HCT116 (cell line): ENCODE measurements around the gene PTPN1.

Experiments
- CEBPB ChIP-seq: IDR thresholded peaks from 2 replicates; pipeline ENCODE4 v1.6.1; 2012; ENCODE audit warnings: low read depth
- EZH2 ChIP-seq: fragments of 200-600 bp; sonication (generic); IDR thresholded peaks from 2 replicates; pipeline ENCODE4 v1.6.1; 2017; ENCODE audit warnings: antibody characterized with exemption, mixed run types
- FOSL1 ChIP-seq: IDR thresholded peaks from 2 replicates; pipeline ENCODE4 v1.6.1; 2012; ENCODE audit warnings: low read depth
- YY1 ChIP-seq: IDR thresholded peaks from 2 replicates; pipeline ENCODE4 v1.6.1; 2011; ENCODE audit warnings: low read length, low read depth, moderate library complexity, mild to moderate bottlenecking; ENCODE audit not compliant: insufficient replicate concordance; ENCODE audit errors: extremely low read depth
- ZNF274 ChIP-seq: fragments of 200-500 bp; sonication (Bioruptor generic); IDR thresholded peaks from 2 replicates; pipeline ENCODE4 v1.6.1; 2014; ENCODE audit warnings: mild to moderate bottlenecking, low read depth, low read length, inconsistent platforms
- TF ChIP-seq, protein P1 (sequence below): IDR thresholded peaks from 2 replicates; pipeline ENCODE4 v1.6.1; 2012
- TF ChIP-seq, protein P2 (sequence below), 3 experiments: fragments of 200-600 bp in 1 of 3; sonication (generic) in 1 of 3; IDR thresholded peaks in 2 of 3; conservative IDR thresholded peaks in 1 of 3; 2 replicates each; pipeline ENCODE4 v1.5.1; 2012 to 2017; ENCODE audit warnings: low read depth in 2 of 3, low read length in 2 of 3, antibody characterized with exemption in 1 of 3, borderline replicate concordance in 1 of 3, control low read depth in 1 of 3, mild to moderate bottlenecking in 1 of 3, mixed read lengths in 1 of 3, mixed run types in 1 of 3, moderate library complexity in 1 of 3; ENCODE audit not compliant: insufficient read depth in 1 of 3

DNA sequence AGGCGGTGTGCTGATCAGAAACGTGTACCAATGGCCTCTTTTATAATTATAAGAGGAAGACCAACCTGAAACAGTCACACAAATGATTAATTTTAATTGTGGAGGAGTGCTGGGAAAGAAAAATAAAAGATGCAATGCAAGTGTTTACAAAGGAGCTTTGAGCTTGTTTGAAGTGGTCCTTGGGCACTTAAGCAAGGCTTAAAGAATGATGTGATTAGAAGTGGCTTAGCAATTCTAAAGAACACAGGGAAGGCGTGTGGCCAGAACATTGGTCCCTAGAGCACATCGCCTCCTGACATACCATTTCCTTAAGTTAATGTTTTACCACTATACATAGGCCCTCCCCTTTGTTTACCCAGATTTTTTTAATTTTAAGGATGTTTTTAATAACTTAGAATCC, 26.1 kb downstream of the PTPN1 start:
- TF ChIP-seq EZH2 = no peak
- TF ChIP-seq ZNF274 = no peak
- TF ChIP-seq, protein P1, sequence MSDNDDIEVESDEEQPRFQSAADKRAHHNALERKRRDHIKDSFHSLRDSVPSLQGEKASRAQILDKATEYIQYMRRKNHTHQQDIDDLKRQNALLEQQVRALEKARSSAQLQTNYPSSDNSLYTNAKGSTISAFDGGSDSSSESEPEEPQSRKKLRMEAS = no peak
- TF ChIP-seq CEBPB = no peak
- TF ChIP-seq, protein P2, sequence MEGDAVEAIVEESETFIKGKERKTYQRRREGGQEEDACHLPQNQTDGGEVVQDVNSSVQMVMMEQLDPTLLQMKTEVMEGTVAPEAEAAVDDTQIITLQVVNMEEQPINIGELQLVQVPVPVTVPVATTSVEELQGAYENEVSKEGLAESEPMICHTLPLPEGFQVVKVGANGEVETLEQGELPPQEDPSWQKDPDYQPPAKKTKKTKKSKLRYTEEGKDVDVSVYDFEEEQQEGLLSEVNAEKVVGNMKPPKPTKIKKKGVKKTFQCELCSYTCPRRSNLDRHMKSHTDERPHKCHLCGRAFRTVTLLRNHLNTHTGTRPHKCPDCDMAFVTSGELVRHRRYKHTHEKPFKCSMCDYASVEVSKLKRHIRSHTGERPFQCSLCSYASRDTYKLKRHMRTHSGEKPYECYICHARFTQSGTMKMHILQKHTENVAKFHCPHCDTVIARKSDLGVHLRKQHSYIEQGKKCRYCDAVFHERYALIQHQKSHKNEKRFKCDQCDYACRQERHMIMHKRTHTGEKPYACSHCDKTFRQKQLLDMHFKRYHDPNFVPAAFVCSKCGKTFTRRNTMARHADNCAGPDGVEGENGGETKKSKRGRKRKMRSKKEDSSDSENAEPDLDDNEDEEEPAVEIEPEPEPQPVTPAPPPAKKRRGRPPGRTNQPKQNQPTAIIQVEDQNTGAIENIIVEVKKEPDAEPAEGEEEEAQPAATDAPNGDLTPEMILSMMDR (IDR thresholded peaks at IDR 0.05 in 2 of 3, conservative IDR thresholded peaks at IDR 0.05 in 1 of 3; ENCODE audit: borderline replicate concordance in 1 of 3, insufficient read depth in 1 of 3, low read depth in 2 of 3, low read length in 2 of 3) = no peak
- TF ChIP-seq FOSL1 = no peak
- TF ChIP-seq YY1 = no peak
